WERI-Rb-1 (cell line): Measurements from ENCODE around the gene RTEL1.

Source experiments
- DNase-seq: peaks from one replicate; pipeline ENCODE4 v3.0.0-alpha.2; 2020
- H3K27ac ChIP-seq: fragments of 250-450 bp; sonication (Bioruptor Pico); 2 replicates; pipeline ENCODE4 v1.5.1; 2020; ENCODE audit warnings: mild to moderate bottlenecking, moderate library complexity
- H3K27me3 ChIP-seq: fragments of 250-450 bp; sonication (Bioruptor Pico); 2 replicates; pipeline ENCODE4 v1.5.1; 2021; ENCODE audit warnings: mild to moderate bottlenecking, low read depth, moderate library complexity; ENCODE audit not compliant: insufficient read depth, severe bottlenecking
- H3K36me3 ChIP-seq: fragments of 250-450 bp; sonication (Bioruptor Pico); 2 replicates; pipeline ENCODE4 v1.5.1; 2020; ENCODE audit warnings: mild to moderate bottlenecking, moderate library complexity
- H3K4me3 ChIP-seq: 2 replicates; pipeline ENCODE4 v1.5.1; 2011; ENCODE audit warnings: low read depth, mild to moderate bottlenecking, control low read depth, low read length
- H3K9me3 ChIP-seq: fragments of 250-450 bp; sonication (Bioruptor Pico); 2 replicates; pipeline ENCODE4 v1.5.1; 2021; ENCODE audit warnings: mild to moderate bottlenecking, moderate library complexity; ENCODE audit not compliant: severe bottlenecking
- CTCF ChIP-seq: IDR thresholded peaks from 2 replicates; pipeline ENCODE4 v1.5.1; 2011; ENCODE audit warnings: low read depth, mild to moderate bottlenecking, control low read depth, inconsistent platforms, low read length

RTEL1 gene

GRCh38 chr20:63662813-63663189, 4.7 kb downstream of the RTEL1 start:
- H3K27ac ChIP-seq: no peak overlapping the region
- no peaks in the 10 kb centered on the region for H3K9me3 ChIP-seq
- DNase-seq: no peak
- no peaks in the 10 kb centered on the region for H3K27me3 ChIP-seq
- TF ChIP-seq CTCF: no peak
- H3K36me3 ChIP-seq: peaks cover 74% of the 10 kb centered on the region
- H3K4me3 ChIP-seq: no peak overlapping the region

DNA sequence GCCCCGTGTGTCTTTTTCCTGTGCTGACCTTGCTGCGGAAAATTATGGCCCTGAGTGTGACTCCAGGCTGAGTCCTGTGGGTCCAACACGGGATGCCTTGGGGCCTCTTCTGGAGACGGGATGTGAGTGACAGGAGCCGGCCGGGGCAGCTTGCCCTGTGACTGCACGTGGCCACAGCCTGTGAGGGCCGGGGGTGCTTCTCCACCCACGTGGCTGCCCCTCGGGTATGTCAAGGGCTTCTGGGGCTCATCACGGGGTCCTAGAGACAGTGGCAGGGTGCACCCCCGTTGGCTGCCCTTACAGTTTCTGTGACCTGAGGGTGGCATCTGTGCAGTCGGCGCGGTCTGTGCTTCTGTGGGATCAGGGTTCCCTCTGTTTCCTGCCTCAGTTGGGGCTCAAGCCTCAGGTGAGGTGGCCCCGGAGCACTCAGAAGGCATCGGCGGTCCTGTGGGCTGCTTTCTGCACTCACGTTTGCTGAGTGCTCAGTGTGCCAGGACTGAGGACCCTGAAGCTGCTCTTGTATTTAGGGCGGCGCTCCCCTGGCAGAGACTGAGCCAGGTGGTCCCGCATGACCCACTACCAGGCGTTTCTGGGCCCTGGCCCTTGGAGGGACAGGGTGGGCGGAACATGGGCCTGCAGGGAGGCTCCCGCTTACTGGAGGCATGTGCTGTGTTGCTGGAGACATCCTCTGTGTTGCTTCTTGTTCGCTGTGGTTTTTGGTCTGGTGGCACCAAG, 5.4 kb downstream of the RTEL1 start:
- H3K27ac ChIP-seq: no peak overlapping the region
- H3K4me3 ChIP-seq: no peak overlapping the region
- DNase-seq: no peak
- H3K9me3 ChIP-seq: no peaks in the 10 kb centered on the region
- TF ChIP-seq CTCF: no peak
- no peaks in the 10 kb centered on the region for H3K27me3 ChIP-seq
- H3K36me3 ChIP-seq: peaks cover 79% of the 10 kb centered on the region

GRCh38 chr20:63664143-63664851, 6.2 kb downstream of the RTEL1 start:
- DNase-seq: no peak
- Histone ChIP-seq H3K27ac (no peak overlapping the region), H3K36me3 (peaks cover 78% of the 10 kb centered on the region), H3K4me3 (no peak overlapping the region), H3K27me3 (no peaks in the 10 kb centered on the region), H3K9me3 (no peaks in the 10 kb centered on the region)
- no peak for TF ChIP-seq CTCF

DNA sequence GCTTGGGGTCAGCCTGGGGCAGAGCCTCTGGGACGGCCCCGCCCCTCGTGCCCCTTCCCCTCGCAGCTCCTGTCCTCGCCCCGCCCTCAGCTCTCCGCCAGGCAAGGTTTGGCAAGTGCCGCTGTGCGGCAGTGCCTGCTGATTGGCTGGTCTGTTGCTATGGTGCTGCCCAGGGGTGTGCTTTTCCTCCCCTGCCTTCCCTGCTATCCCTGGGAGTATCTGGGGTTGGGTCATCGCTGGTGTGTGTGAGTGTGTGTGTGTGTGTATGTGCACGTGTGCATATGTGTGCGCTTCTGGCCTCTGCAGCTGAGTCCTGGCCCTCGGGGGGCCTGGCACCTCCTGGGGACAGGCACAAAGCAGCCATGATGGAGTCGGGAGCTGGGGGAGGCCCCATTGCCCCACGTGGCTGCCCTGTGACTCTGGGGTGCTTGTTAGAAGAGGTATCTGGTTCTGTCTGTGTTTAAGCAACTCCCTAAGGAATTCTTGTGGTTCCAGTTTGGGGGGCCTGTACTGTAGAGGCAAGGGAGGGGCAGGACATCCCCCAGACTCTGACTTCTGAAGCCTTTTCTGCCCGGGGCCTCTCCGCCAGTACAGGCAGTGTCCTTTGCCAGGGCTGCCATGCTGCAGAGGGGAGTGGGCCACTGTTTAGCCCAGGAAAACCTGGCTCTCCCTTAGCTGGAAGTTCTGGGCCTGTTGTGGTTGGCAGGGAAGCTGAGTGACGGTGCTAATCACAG, 6.9 kb downstream of the RTEL1 start:
- Histone ChIP-seq H3K27me3 (no peaks in the 10 kb centered on the region), H3K27ac (no peak overlapping the region), H3K4me3 (no peak overlapping the region), H3K9me3 (no peaks in the 10 kb centered on the region), H3K36me3 (peaks cover 74% of the 10 kb centered on the region)
- DNase-seq: no peak
- TF ChIP-seq CTCF: no peak

DNA sequence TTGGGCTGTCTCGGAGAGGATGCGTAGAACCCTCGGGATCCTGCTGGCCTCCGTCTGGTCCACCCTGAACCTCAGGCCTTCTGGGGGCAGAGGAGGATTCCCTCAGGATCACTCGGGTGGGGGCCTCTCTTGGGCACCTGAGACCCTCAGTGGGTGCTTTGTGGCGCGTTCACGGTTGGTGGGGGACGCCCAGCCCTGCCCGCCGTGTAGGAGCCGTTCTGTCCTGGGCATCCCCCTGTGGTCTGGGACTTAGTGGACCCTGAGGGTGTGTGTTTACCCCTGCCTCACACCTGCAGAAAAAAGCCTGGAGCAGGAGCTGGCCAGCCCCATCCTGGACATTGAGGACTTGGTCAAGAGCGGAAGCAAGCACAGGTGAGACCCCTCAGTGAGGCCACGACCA, 7.6 kb downstream of the RTEL1 start:
- no peak for TF ChIP-seq CTCF
- no peak overlapping the region for H3K4me3 ChIP-seq
- no peaks in the 10 kb centered on the region for H3K27me3 ChIP-seq
- H3K36me3 ChIP-seq: peaks cover 67% of the 10 kb centered on the region
- H3K9me3 ChIP-seq: no peaks in the 10 kb centered on the region
- H3K27ac ChIP-seq: no peak overlapping the region
- no peak for DNase-seq
